HEK293T (cell line): ENCODE results near the gene SLC24A4.

Source experiments
- ARNT ChIP-seq: fragments of 450-650 bp; IDR thresholded peaks from 2 replicates; pipeline ENCODE4 v1.6.1; 2017; ENCODE audit warnings: mild to moderate bottlenecking
- ELF4 ChIP-seq: fragments of 450-650 bp; IDR thresholded peaks from 2 replicates; pipeline ENCODE4 v1.6.1; 2017; ENCODE audit warnings: antibody characterized with exemption
- FOXA1 ChIP-seq: fragments of 450-650 bp; IDR thresholded peaks from 2 replicates; pipeline ENCODE4 v1.6.1; 2016; ENCODE audit warnings: mild to moderate bottlenecking
- FOXM1 ChIP-seq: fragments of 450-650 bp; IDR thresholded peaks from 2 replicates; pipeline ENCODE4 v1.6.1; 2017; ENCODE audit warnings: mild to moderate bottlenecking, borderline replicate concordance
- HDGF ChIP-seq: fragments of 450-650 bp; IDR thresholded peaks from 2 replicates; pipeline ENCODE4 v1.6.1; 2017; ENCODE audit warnings: antibody characterized with exemption, borderline replicate concordance
- SP1 ChIP-seq: fragments of 450-650 bp; IDR thresholded peaks from 2 replicates; pipeline ENCODE4 v1.6.1; 2017
- SUZ12 ChIP-seq: fragments of 450-650 bp; IDR thresholded peaks from 2 replicates; pipeline ENCODE4 v1.6.1; 2016; ENCODE audit warnings: mild to moderate bottlenecking
- TARDBP ChIP-seq: fragments of 450-650 bp; IDR thresholded peaks from 2 replicates; pipeline ENCODE4 v1.6.1; 2016
- TF ChIP-seq, protein P1 (sequence below): fragments of 450-650 bp; IDR thresholded peaks from 2 replicates; pipeline ENCODE4 v1.6.1; 2016

DNA sequence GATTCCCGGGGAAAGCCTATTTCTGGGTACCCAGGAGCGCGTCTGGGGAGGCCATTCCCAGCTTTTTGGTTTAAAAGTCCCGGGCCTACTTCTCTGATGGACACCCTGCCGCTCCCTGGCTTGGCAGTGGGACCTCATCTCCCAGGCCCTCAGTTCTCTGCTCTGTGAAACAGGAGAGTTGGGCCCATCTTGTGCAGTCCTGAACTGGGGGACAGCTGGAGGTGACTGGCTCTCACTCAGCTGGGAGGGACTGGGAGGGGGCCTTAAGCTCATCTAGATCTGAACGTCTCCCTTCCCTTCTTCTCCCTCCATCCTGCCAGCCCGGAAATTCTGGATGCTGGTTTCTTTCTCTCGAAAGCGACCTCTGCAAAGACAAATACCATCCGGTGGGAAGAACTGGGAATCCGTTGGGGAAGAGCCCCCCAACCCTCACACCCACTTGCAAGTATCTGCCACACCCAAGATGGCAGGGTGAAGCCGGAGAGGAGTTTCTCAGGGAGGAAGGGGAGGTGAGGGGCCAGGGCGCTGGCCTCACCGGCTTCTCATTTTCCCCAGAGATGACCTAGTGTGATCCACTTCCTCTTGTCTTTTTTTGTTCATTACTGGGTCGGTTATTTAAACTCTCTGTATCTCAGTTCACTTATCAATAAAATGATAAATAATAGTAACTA is 192.0 kb downstream of the SLC24A4 start:
- no peak for TF ChIP-seq TARDBP
- TF ChIP-seq SP1: no peak
- TF ChIP-seq FOXA1: no peak
- no peak for TF ChIP-seq ELF4
- no peak for TF ChIP-seq ARNT
- no peak for TF ChIP-seq FOXM1
- TF ChIP-seq SUZ12: no peak
- no peak for TF ChIP-seq HDGF
- TF ChIP-seq, protein P1, sequence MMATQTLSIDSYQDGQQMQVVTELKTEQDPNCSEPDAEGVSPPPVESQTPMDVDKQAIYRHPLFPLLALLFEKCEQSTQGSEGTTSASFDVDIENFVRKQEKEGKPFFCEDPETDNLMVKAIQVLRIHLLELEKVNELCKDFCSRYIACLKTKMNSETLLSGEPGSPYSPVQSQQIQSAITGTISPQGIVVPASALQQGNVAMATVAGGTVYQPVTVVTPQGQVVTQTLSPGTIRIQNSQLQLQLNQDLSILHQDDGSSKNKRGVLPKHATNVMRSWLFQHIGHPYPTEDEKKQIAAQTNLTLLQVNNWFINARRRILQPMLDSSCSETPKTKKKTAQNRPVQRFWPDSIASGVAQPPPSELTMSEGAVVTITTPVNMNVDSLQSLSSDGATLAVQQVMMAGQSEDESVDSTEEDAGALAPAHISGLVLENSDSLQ: no peak
